Measurements from ENCODE around the gene RNMT.
A peak's percentile ranks its signal among the peaks of the same experiment; 100 is the strongest.

RNMT gene

DNA sequence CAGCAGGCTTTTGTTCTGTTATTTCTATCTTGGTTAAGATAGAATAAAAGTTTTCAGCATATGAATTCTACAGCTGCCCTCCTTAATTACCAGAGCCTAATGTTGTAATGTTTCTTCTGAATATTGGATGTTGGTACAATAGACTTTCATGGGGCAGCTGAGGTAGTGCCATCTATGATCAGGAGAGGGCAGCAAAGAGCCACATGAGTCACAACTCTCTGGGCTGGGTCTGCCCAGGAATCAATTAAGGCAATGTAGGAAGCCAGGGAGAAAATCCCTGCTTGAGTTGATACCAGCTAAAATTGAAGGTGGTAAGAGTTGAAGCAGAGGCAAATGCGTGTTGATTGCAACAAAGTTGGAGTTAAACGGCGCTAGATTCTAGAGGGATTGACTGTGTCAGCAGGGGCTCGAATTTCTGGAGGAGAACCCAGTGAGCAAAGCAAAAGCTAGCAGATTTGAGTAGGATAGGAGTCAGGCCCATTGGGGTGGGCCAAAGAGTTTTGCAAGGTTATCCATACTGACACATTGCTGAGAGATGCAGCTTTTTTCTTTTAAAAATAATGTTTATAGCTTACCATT lies 86.9 kb downstream of the RNMT start:
- peak; percentile 59 for DNase-seq

Data from COR-L47 (cell line).